Gastroesophageal sphincter (tissue), 3 donors: Measurements from ENCODE around the gene UPK2.

Experiments used
- CTCF ChIP-seq, 4 experiments: fragments of 200-600 bp in 2 of 4; fragments of 450-650 bp in 2 of 4; sonication (generic) in 1 of 4; IDR thresholded peaks; one replicate each; pipeline ENCODE4 v1.5.1; 2017 to 2019; ENCODE audit warnings: antibody characterized with exemption in 4 of 4, mild to moderate bottlenecking in 2 of 4, moderate library complexity in 2 of 4
- EP300 ChIP-seq: sonication (generic); formaldehyde crosslinking; IDR thresholded peaks from one replicate; pipeline ENCODE4 v1.6.1; 2017; ENCODE audit warnings: antibody characterized with exemption, mild to moderate bottlenecking
- POLR2A ChIP-seq, 2 donors: fragments of 450-650 bp; IDR thresholded peaks; one replicate each; pipeline ENCODE4 v1.6.1; 2017; ENCODE audit warnings: antibody characterized with exemption in 2 of 2, mild to moderate bottlenecking in 2 of 2, moderate library complexity in 1 of 2

- no peak for TF ChIP-seq CTCF (IDR thresholded peaks at IDR 0.05)
- no peak for TF ChIP-seq POLR2A (IDR thresholded peaks at IDR 0.05)
- no peak for TF ChIP-seq EP300
Observed at GRCh38 chr11:118913411-118914125, 42.5 kb upstream of the UPK2 start.
